Nucleus accumbens (tissue), 56 donors: Measurements from ENCODE around the gene ANKRD60.

Experiments used
- DNase-seq, 56 donors: peaks; one replicate each; lab custom pipeline; 2025; lab: John Stamatoyannopoulos, UW

ANKRD60 gene

GRCh38 chr20:58245181-58245891 lies 16.9 kb upstream of the ANKRD60 start:
- no peak for DNase-seq

- DNase-seq = no peak
Measured at GRCh38 chr20:58244517-58245030, 16.1 kb upstream of the ANKRD60 start.

GRCh38 chr20:58243653-58244410 lies 15.4 kb upstream of the ANKRD60 start:
- DNase-seq = no peak

GRCh38 chr20:58242824-58243223 lies 14.4 kb upstream of the ANKRD60 start:
- no peak for DNase-seq

GRCh38 chr20:58241766-58242465 lies 13.5 kb upstream of the ANKRD60 start:
- no peak for DNase-seq

GRCh38 chr20:58240471-58240870 lies 12.0 kb upstream of the ANKRD60 start:
- DNase-seq = no peak

GRCh38 chr20:58239216-58239615 lies 10.8 kb upstream of the ANKRD60 start:
- DNase-seq = no peak

GRCh38 chr20:58238490-58238889 lies 10.0 kb upstream of the ANKRD60 start:
- DNase-seq = no peak

- DNase-seq = peak in 1 of 56 donors; percentile 18
Measured at GRCh38 chr20:58237318-58238132, 9.1 kb upstream of the ANKRD60 start.

- peak in 52 of 56 donors; percentile 5 to 84 (median 56) for DNase-seq
Measured at GRCh38 chr20:58236612-58237317, 8.3 kb upstream of the ANKRD60 start.

- DNase-seq = no peak
Measured at GRCh38 chr20:58235010-58235409, 6.6 kb upstream of the ANKRD60 start.

GRCh38 chr20:58233881-58234528 lies 5.6 kb upstream of the ANKRD60 start:
- DNase-seq = no peak

- no peak for DNase-seq
Measured at GRCh38 chr20:58233393-58233792, 4.9 kb upstream of the ANKRD60 start.

- no peak for DNase-seq
Measured at GRCh38 chr20:58231683-58232082, 3.2 kb upstream of the ANKRD60 start.

GRCh38 chr20:58229198-58229798 lies 845 bp upstream of the ANKRD60 start:
- no peak for DNase-seq

GRCh38 chr20:58228103-58228483 lies 360 bp downstream of the ANKRD60 start:
- DNase-seq = no peak

- no peak for DNase-seq
Measured at GRCh38 chr20:58227391-58228102, 906 bp downstream of the ANKRD60 start.
